ENCODE results near the gene ABCG1.

Gene ABCG1

GRCh38 chr21:42191696-42192595, 27.0 kb upstream of the ABCG1 start:
- no peak for DNase-seq

GRCh38 chr21:42193131-42193671, 25.7 kb upstream of the ABCG1 start:
- DNase-seq: peak; percentile 26 to 41

GRCh38 chr21:42193721-42194120, 25.2 kb upstream of the ABCG1 start:
- DNase-seq: no peak

GRCh38 chr21:42194863-42195262, 24.1 kb upstream of the ABCG1 start:
- no peak for DNase-seq

- no peak for DNase-seq
These were observed 23.4 kb upstream of the ABCG1 start for GRCh38 chr21:42195378-42196031.

- DNase-seq: no peak
These were observed 19.7 kb upstream of the ABCG1 start for GRCh38 chr21:42198929-42199867.

- DNase-seq: no peak
These were observed 19.0 kb upstream of the ABCG1 start for GRCh38 chr21:42199868-42200463.

- DNase-seq: no peak
These were observed 17.9 kb upstream of the ABCG1 start for GRCh38 chr21:42200906-42201614.

- no peak for DNase-seq
These were observed 17.3 kb upstream of the ABCG1 start for GRCh38 chr21:42201615-42202161.

- DNase-seq: no peak
These were observed 16.6 kb upstream of the ABCG1 start for GRCh38 chr21:42202321-42202720.

- no peak for DNase-seq
These were observed 15.6 kb upstream of the ABCG1 start for GRCh38 chr21:42203321-42203720.

- no peak for DNase-seq
These were observed 15.0 kb upstream of the ABCG1 start for GRCh38 chr21:42203936-42204335.

GRCh38 chr21:42207426-42207825, 11.5 kb upstream of the ABCG1 start:
- no peak for DNase-seq

- DNase-seq: no peak
These were observed 10.9 kb upstream of the ABCG1 start for GRCh38 chr21:42208036-42208435.

GRCh38 chr21:42208801-42209490, 10.0 kb upstream of the ABCG1 start:
- no peak for DNase-seq

- no peak for DNase-seq
These were observed 9.0 kb upstream of the ABCG1 start for GRCh38 chr21:42209801-42210479.

GRCh38 chr21:42212266-42212665, 6.7 kb upstream of the ABCG1 start:
- no peak for DNase-seq

GRCh38 chr21:42213082-42213774, 5.7 kb upstream of the ABCG1 start:
- no peak for DNase-seq

- DNase-seq: no peak
These were observed 4.7 kb upstream of the ABCG1 start for GRCh38 chr21:42214081-42214750.

All from activated CD4-positive, alpha-beta T cell treated with anti-CD3 and anti-CD28 coated beads for 4 hours (primary cell).